Measurements from ENCODE around the gene ZNF780A. TPM values are rescaled to one million over a fixed set of nuclear protein-coding genes. Genes with fewer than 3 reads are reported as not detected.

The ZNF780A gene
- total RNA-seq, 4 donors from 2014 or later = 8.8 to 21.9 (median 15.5) TPM

GRCh38 chr19:40025938-40026596, 64.7 kb downstream of the ZNF780A start:
- Histone ChIP-seq H3K9me3 (peaks cover 0 to 86% (median 12%) of the 10 kb centered on the region in 4 donors), H3K27ac (no peak overlapping the region), H3K4me1 (no peaks in the 10 kb centered on the region), H3K27me3 (no peaks in the 10 kb centered on the region), H3K4me3 (no peak overlapping the region), H3K36me3 (no peaks in the 10 kb centered on the region)
- no peak for TF ChIP-seq CTCF (IDR thresholded peaks at IDR 0.05)
- TF ChIP-seq POLR2A (IDR thresholded peaks at IDR 0.05) = no peak
- DNase-seq = no peak

DNA sequence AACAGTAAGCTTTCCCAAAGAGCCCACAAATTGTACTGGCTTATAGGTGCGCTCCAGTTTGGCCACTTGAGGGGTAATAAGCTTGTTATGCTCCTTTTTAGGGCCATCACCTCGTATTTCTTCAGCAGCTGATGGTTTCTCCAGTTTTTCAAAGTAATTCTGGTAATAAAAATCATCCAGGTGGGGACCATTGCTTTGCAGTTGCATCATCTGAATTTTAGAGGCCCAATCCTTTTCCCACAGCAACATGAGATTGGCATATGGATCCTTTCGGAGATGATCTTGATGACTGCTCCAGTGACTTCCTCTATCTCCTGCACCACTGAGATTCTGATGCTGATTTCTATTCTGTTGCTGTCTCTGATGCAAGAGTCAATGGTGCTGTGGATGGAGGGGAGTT, 66.8 kb downstream of the ZNF780A start:
- TF ChIP-seq POLR2A (IDR thresholded peaks at IDR 0.05) = no peak
- TF ChIP-seq CTCF (IDR thresholded peaks at IDR 0.05) = no peak
- DNase-seq = no peak
- peaks cover 0 to 70% (median 12%) of the 10 kb centered on the region in 4 donors for H3K9me3 ChIP-seq
- no peak overlapping the region for H3K4me3 ChIP-seq
- no peaks in the 10 kb centered on the region for H3K36me3 ChIP-seq
- H3K4me1 ChIP-seq = no peaks in the 10 kb centered on the region
- no peaks in the 10 kb centered on the region for H3K27me3 ChIP-seq
- no peak overlapping the region for H3K27ac ChIP-seq

Other genes starting within 250 kb of the ZNF780A start
- 100 to 1,000 TPM in 3 of 4 donors, 10 to 100 TPM in 1; 42.4 to 206 (median 103) TPM for gene FBL, start 244.6 kb downstream of the ZNF780A start, total RNA-seq
- 1,000 to 10,000 TPM in 3 of 4 donors, 100 to 1,000 TPM in 1; 563 to 4,025 (median 1,224) TPM for gene FCGBP, start 156.3 kb downstream of the ZNF780A start, total RNA-seq
- gene PSMC4, start 119.8 kb downstream of the ZNF780A start, total RNA-seq = 10 to 100 TPM; 74.4 to 97.9 (median 90.0) TPM
- 1 to 10 TPM; 3.0 to 5.5 (median 4.8) TPM for gene ZNF546, start 93.9 kb downstream of the ZNF780A start, total RNA-seq
- 10 to 100 TPM; 14.5 to 51.2 (median 28.2) TPM for gene ZNF780B, start 34.7 kb downstream of the ZNF780A start, total RNA-seq
- 10 to 100 TPM in 3 of 4 donors, 1 to 10 TPM in 1; 8.1 to 64.4 (median 16.2) TPM for gene MAP3K10, start 100.5 kb upstream of the ZNF780A start, total RNA-seq
- gene TTC9B, start 127.4 kb upstream of the ZNF780A start, total RNA-seq = not detected
- 1 to 10 TPM in 1 of 4 donors, not detected in 3; 1.3 TPM for gene CCNP, start 135.7 kb upstream of the ZNF780A start, total RNA-seq
- gene AKT2, start 194.4 kb upstream of the ZNF780A start, total RNA-seq = 100 to 1,000 TPM in 2 of 4 donors, 10 to 100 TPM in 2; 67.1 to 146 (median 100) TPM